AG04450 (cell line): Measurements from ENCODE around the gene BEST4. TPM values are rescaled to one million over a fixed set of nuclear protein-coding genes. Genes with fewer than 3 reads are reported as not detected.
A peak's percentile ranks its signal among the peaks of the same experiment; 100 is the strongest.
"Not testable (repeated sequence)": the region's sequence is repeated elsewhere in the genome, so short reads cannot be mapped to it uniquely, and the experiment has no call there.

ENCODE experiments used
- CTCF ChIA-PET: fragments of 300-600, 350-600 bp; formaldehyde crosslinking; extraction: SDS; loops from one replicate; lab custom pipeline; 2022; ENCODE audit warnings: antibody characterized with exemption, inconsistent platforms; lab: Charles Lee
- POLR2A ChIA-PET: fragments of 350-600 bp; formaldehyde crosslinking; extraction: SDS; loops from one replicate; lab custom pipeline; 2021; ENCODE audit warnings: antibody characterized with exemption, inconsistent platforms; lab: Yijun Ruan, JAX
- DNase-seq: peaks from one replicate; pipeline ENCODE4 v3.0.0-alpha.2; 2011; ENCODE audit warnings: low read depth, low spot score
- H3K27ac ChIP-seq: one replicate; pipeline ENCODE4 v1.5.1; 2012; ENCODE audit warnings: low read depth, low read length, control low read depth
- H3K27me3 ChIP-seq: one replicate; pipeline ENCODE4 v1.6.0; 2012; ENCODE audit warnings: low read length; ENCODE audit not compliant: control insufficient read depth, insufficient read depth
- H3K4me3 ChIP-seq: 2 replicates; pipeline ENCODE4 v1.5.1; 2011; ENCODE audit warnings: mild to moderate bottlenecking, low read depth, low read length, control low read depth
- H3K9me3 ChIP-seq: 2 replicates; pipeline ENCODE4 v1.5.1; 2012; ENCODE audit warnings: low read length; ENCODE audit not compliant: control insufficient read depth, insufficient read depth
- CTCF ChIP-seq: IDR thresholded peaks from 2 replicates; pipeline ENCODE4 v1.5.1; 2011; ENCODE audit warnings: low read depth, low read length, control low read depth, inconsistent platforms
- polyA plus RNA-seq: library from polyadenylated mRNA; depleted of rRNA; stranded (reverse); fragments of >200 nt; gene quantifications from 2 replicates; pipeline ENCODE4 v1.2.3, GENCODE V29; 2011

Gene BEST4
- polyA plus RNA-seq, 1 experiment, result 0.07 TPM

- no peak for DNase-seq
- CTCF ChIA-PET, result interaction anchor here (0.8 to 1.3 kb wide), 4 partner anchors 8 to 237 kb away, joined by 3 to 4 read pairs (median 3); partner anchors contain the start of gene PLK3
- no peak for TF ChIP-seq CTCF
- POLR2A ChIA-PET, result interaction anchor here (1.0 kb wide), 1 partner anchor 41 kb away, joined by 3 read pairs; no protein-coding TSS in a partner anchor
- Histone ChIP-seq H3K27ac (peak overlapping the region; percentile 21), H3K4me3 (peak overlapping the region; percentile 92), H3K9me3 (no peaks in the 10 kb centered on the region; the same call in 1 of the 2 replicates), H3K27me3 (no peaks in the 10 kb centered on the region)
These were observed 10.4 kb downstream of the BEST4 start for GRCh38 chr1:44777547-44777946.

GRCh38 chr1:44776730-44777068 lies 11.3 kb downstream of the BEST4 start:
- Histone ChIP-seq H3K27me3 (no peaks in the 10 kb centered on the region), H3K27ac (peak overlapping the region; percentile 21), H3K4me3 (peak overlapping the region; percentile 92), H3K9me3 (no peaks in the 10 kb centered on the region; the same call in 1 of the 2 replicates)
- ChIA-PET POLR2A (interaction anchor here (0.6 to 2.5 kb wide), 8 partner anchors 10 to 563 kb away, joined by 3 to 23 read pairs (median 11); partner anchors contain the start of genes BEST4, PLK3 and RNU5D-1), CTCF (interaction anchor here (0.9 to 2.0 kb wide), 4 partner anchors 14 to 48 kb away, joined by 4 to 6 read pairs (median 4); partner anchors contain the start of gene PLK3)
- DNase-seq, result no peak
- TF ChIP-seq CTCF, result no peak

GRCh38 chr1:44775930-44776729 lies 11.8 kb downstream of the BEST4 start:
- ChIA-PET CTCF (interaction anchor here (0.9 to 2.1 kb wide), 5 partner anchors 14 to 48 kb away, joined by 4 to 9 read pairs (median 4); partner anchors contain the start of gene PLK3), POLR2A (interaction anchor here (0.5 to 2.5 kb wide), 25 partner anchors 8 to 1647 kb away, joined by 3 to 23 read pairs (median 5); partner anchors contain the start of genes BEST4, BTBD19, PLK3 and RNU5D-1)
- Histone ChIP-seq H3K27me3 (no peaks in the 10 kb centered on the region), H3K27ac (peak overlapping the region; percentile 96), H3K4me3 (peak overlapping the region; percentile 92), H3K9me3 (no peaks in the 10 kb centered on the region; the same call in 1 of the 2 replicates)
- no peak for DNase-seq
- no peak for TF ChIP-seq CTCF

GRCh38 chr1:44775078-44775929 lies 12.7 kb downstream of the BEST4 start, which contains the start of gene RPS8:
Gene RPS8 (plus strand): TSS chr1:44775540. CDS start chr1:44775597, 57 bp downstream.
- no peaks in the 10 kb centered on the region for H3K27me3 ChIP-seq
- peak; percentile 76 for DNase-seq
- TF ChIP-seq CTCF, result no peak
- ChIA-PET POLR2A (interaction anchor here (0.5 to 2.5 kb wide), 32 partner anchors 8 to 1648 kb away, joined by 3 to 23 read pairs (median 4); partner anchors contain the start of genes BEST4, BTBD19, HECTD3 and PLK3), CTCF (interaction anchor here (0.9 to 2.1 kb wide), 5 partner anchors 10 to 47 kb away, joined by 3 to 9 read pairs (median 6); partner anchors contain the start of genes PLK3 and RNU5D-1)
- peak within 1 kb of the TSS; percentile 96 for H3K27ac ChIP-seq
- H3K9me3 ChIP-seq, result no peaks in the 10 kb centered on the region; the same call in 1 of the 2 replicates
- H3K4me3 ChIP-seq, result peak within 1 kb of the TSS; percentile 92

- H3K27ac ChIP-seq, H3K27me3 ChIP-seq, H3K9me3 ChIP-seq, DNase-seq, H3K4me3 ChIP-seq: not testable (repeated sequence)
- ChIA-PET POLR2A (interaction anchor here (0.7 to 1.6 kb wide), 3 partner anchors 9 to 34 kb away, joined by 3 to 6 read pairs (median 4); partner anchors contain the start of genes PLK3 and RPS8), CTCF (interaction anchor here (0.7 to 1.2 kb wide), 3 partner anchors 20 to 37 kb away, joined by 3 read pairs; partner anchors contain the start of gene RNU5D-1)
These were observed 21.5 kb downstream of the BEST4 start for GRCh38 chr1:44766421-44766820.
